ENCODE measurements around the gene OSBPL1A.
"Not testable (repeated sequence)": the region's sequence is repeated elsewhere in the genome, so short reads cannot be mapped to it uniquely, and the experiment has no call there.

The OSBPL1A gene

GRCh38 chr18:24395049-24395795, 2.4 kb downstream of the OSBPL1A start:
- H3K4me3 ChIP-seq (ENCODE audit: low read length), result no peak overlapping the region
- no peaks in the 10 kb centered on the region for H3K4me1 ChIP-seq (ENCODE audit: control insufficient read depth, insufficient read depth, low read length)
- no peak overlapping the region for H3K9ac ChIP-seq (ENCODE audit: low read length)
- H3K27me3 ChIP-seq (ENCODE audit: control insufficient read depth, insufficient read depth, low read length), result no peaks in the 10 kb centered on the region
- no peak overlapping the region for H3K27ac ChIP-seq (ENCODE audit: low read depth, low read length)
- H3K36me3 ChIP-seq (ENCODE audit: control insufficient read depth, insufficient read depth, low read length), result no peaks in the 10 kb centered on the region

- no peaks in the 10 kb centered on the region for H3K27me3 ChIP-seq (ENCODE audit: control insufficient read depth, insufficient read depth, low read length)
- no peaks in the 10 kb centered on the region for H3K4me1 ChIP-seq (ENCODE audit: control insufficient read depth, insufficient read depth, low read length)
- no peak overlapping the region for H3K27ac ChIP-seq (ENCODE audit: low read depth, low read length)
- no peak overlapping the region for H3K4me3 ChIP-seq (ENCODE audit: low read length)
- no peak overlapping the region for H3K9ac ChIP-seq (ENCODE audit: low read length)
- no peaks in the 10 kb centered on the region for H3K36me3 ChIP-seq (ENCODE audit: control insufficient read depth, insufficient read depth, low read length)
Measured at GRCh38 chr18:24388957-24389356, 8.7 kb downstream of the OSBPL1A start.

- no peak overlapping the region for H3K27ac ChIP-seq (ENCODE audit: low read depth, low read length)
- no peak overlapping the region for H3K9ac ChIP-seq (ENCODE audit: low read length)
- no peaks in the 10 kb centered on the region for H3K36me3 ChIP-seq (ENCODE audit: control insufficient read depth, insufficient read depth, low read length)
- H3K27me3 ChIP-seq (ENCODE audit: control insufficient read depth, insufficient read depth, low read length), result no peaks in the 10 kb centered on the region
- H3K4me3 ChIP-seq (ENCODE audit: low read length), result no peak overlapping the region
- H3K4me1 ChIP-seq (ENCODE audit: control insufficient read depth, insufficient read depth, low read length), result no peaks in the 10 kb centered on the region
Measured at GRCh38 chr18:24386681-24387080, 10.9 kb downstream of the OSBPL1A start.

GRCh38 chr18:24381126-24381525, 16.5 kb downstream of the OSBPL1A start:
- Histone ChIP-seq H3K4me3 (ENCODE audit: low read length) (no peak overlapping the region), H3K36me3 (ENCODE audit: control insufficient read depth, insufficient read depth, low read length) (no peaks in the 10 kb centered on the region), H3K4me1 (ENCODE audit: control insufficient read depth, insufficient read depth, low read length) (no peaks in the 10 kb centered on the region), H3K27me3 (ENCODE audit: control insufficient read depth, insufficient read depth, low read length) (no peaks in the 10 kb centered on the region), H3K27ac (ENCODE audit: low read depth, low read length) (no peak overlapping the region), H3K9ac (ENCODE audit: low read length) (no peak overlapping the region)

GRCh38 chr18:24380163-24380747, 17.4 kb downstream of the OSBPL1A start:
- Histone ChIP-seq H3K36me3 (ENCODE audit: control insufficient read depth, insufficient read depth, low read length) (peaks cover 1% of the 10 kb centered on the region), H3K27ac (ENCODE audit: low read depth, low read length) (no peak overlapping the region), H3K27me3 (ENCODE audit: control insufficient read depth, insufficient read depth, low read length) (no peaks in the 10 kb centered on the region)

GRCh38 chr18:24378598-24378997, 19.0 kb downstream of the OSBPL1A start:
- no peak overlapping the region for H3K27ac ChIP-seq (ENCODE audit: low read depth, low read length)

More at GRCh38 chr18:24380163-24380747, 17.4 kb downstream of the OSBPL1A start:
- Histone ChIP-seq H3K4me3 (ENCODE audit: low read length) (no peak overlapping the region), H3K4me1 (ENCODE audit: control insufficient read depth, insufficient read depth, low read length) (no peaks in the 10 kb centered on the region), H3K9ac (ENCODE audit: low read length) (no peak overlapping the region)

GRCh38 chr18:24376531-24376930, 21.1 kb downstream of the OSBPL1A start:
- H3K4me1 ChIP-seq (ENCODE audit: control insufficient read depth, insufficient read depth, low read length); H3K36me3 ChIP-seq (ENCODE audit: control insufficient read depth, insufficient read depth, low read length); H3K27me3 ChIP-seq (ENCODE audit: control insufficient read depth, insufficient read depth, low read length): not testable (repeated sequence)

More at GRCh38 chr18:24378598-24378997, 19.0 kb downstream of the OSBPL1A start:
- no peak overlapping the region for H3K4me3 ChIP-seq (ENCODE audit: low read length)
- peaks cover 2% of the 10 kb centered on the region for H3K36me3 ChIP-seq (ENCODE audit: control insufficient read depth, insufficient read depth, low read length)
- H3K9ac ChIP-seq (ENCODE audit: low read length), result no peak overlapping the region
- H3K27me3 ChIP-seq (ENCODE audit: control insufficient read depth, insufficient read depth, low read length), result no peaks in the 10 kb centered on the region
- H3K4me1 ChIP-seq (ENCODE audit: control insufficient read depth, insufficient read depth, low read length), result no peaks in the 10 kb centered on the region

GRCh38 chr18:24373328-24373727, 24.3 kb downstream of the OSBPL1A start:
- Histone ChIP-seq H3K4me1 (ENCODE audit: control insufficient read depth, insufficient read depth, low read length) (no peaks in the 10 kb centered on the region), H3K27ac (ENCODE audit: low read depth, low read length) (no peak overlapping the region), H3K4me3 (ENCODE audit: low read length) (no peak overlapping the region), H3K9ac (ENCODE audit: low read length) (no peak overlapping the region), H3K27me3 (ENCODE audit: control insufficient read depth, insufficient read depth, low read length) (no peaks in the 10 kb centered on the region), H3K36me3 (ENCODE audit: control insufficient read depth, insufficient read depth, low read length) (peaks cover 2% of the 10 kb centered on the region)

More at GRCh38 chr18:24376531-24376930, 21.1 kb downstream of the OSBPL1A start:
- not testable (repeated sequence) for H3K9ac ChIP-seq (ENCODE audit: low read length); H3K27ac ChIP-seq (ENCODE audit: low read depth, low read length); H3K4me3 ChIP-seq (ENCODE audit: low read length)

GRCh38 chr18:24372279-24372872, 25.2 kb downstream of the OSBPL1A start:
- H3K4me3 ChIP-seq (ENCODE audit: low read length), result no peak overlapping the region
- H3K27me3 ChIP-seq (ENCODE audit: control insufficient read depth, insufficient read depth, low read length), result no peaks in the 10 kb centered on the region

GRCh38 chr18:24370120-24370519, 27.5 kb downstream of the OSBPL1A start:
- H3K36me3 ChIP-seq (ENCODE audit: control insufficient read depth, insufficient read depth, low read length), result no peaks in the 10 kb centered on the region
- H3K9ac ChIP-seq (ENCODE audit: low read length), result no peak overlapping the region
- H3K4me3 ChIP-seq (ENCODE audit: low read length), result no peak overlapping the region
- H3K4me1 ChIP-seq (ENCODE audit: control insufficient read depth, insufficient read depth, low read length), result no peaks in the 10 kb centered on the region
- no peak overlapping the region for H3K27ac ChIP-seq (ENCODE audit: low read depth, low read length)
- H3K27me3 ChIP-seq (ENCODE audit: control insufficient read depth, insufficient read depth, low read length), result no peaks in the 10 kb centered on the region

More at GRCh38 chr18:24372279-24372872, 25.2 kb downstream of the OSBPL1A start:
- no peak overlapping the region for H3K9ac ChIP-seq (ENCODE audit: low read length)
- peaks cover 2% of the 10 kb centered on the region for H3K36me3 ChIP-seq (ENCODE audit: control insufficient read depth, insufficient read depth, low read length)
- H3K4me1 ChIP-seq (ENCODE audit: control insufficient read depth, insufficient read depth, low read length), result no peaks in the 10 kb centered on the region
- H3K27ac ChIP-seq (ENCODE audit: low read depth, low read length), result no peak overlapping the region

GRCh38 chr18:24369426-24369825, 28.2 kb downstream of the OSBPL1A start:
- no peak overlapping the region for H3K4me3 ChIP-seq (ENCODE audit: low read length)
- no peak overlapping the region for H3K27ac ChIP-seq (ENCODE audit: low read depth, low read length)
- no peaks in the 10 kb centered on the region for H3K27me3 ChIP-seq (ENCODE audit: control insufficient read depth, insufficient read depth, low read length)
- no peaks in the 10 kb centered on the region for H3K36me3 ChIP-seq (ENCODE audit: control insufficient read depth, insufficient read depth, low read length)
- no peaks in the 10 kb centered on the region for H3K4me1 ChIP-seq (ENCODE audit: control insufficient read depth, insufficient read depth, low read length)
- H3K9ac ChIP-seq (ENCODE audit: low read length), result no peak overlapping the region

GRCh38 chr18:24368749-24369148, 28.9 kb downstream of the OSBPL1A start:
- no peaks in the 10 kb centered on the region for H3K36me3 ChIP-seq (ENCODE audit: control insufficient read depth, insufficient read depth, low read length)
- H3K9ac ChIP-seq (ENCODE audit: low read length), result no peak overlapping the region
- H3K27ac ChIP-seq (ENCODE audit: low read depth, low read length), result no peak overlapping the region
- no peaks in the 10 kb centered on the region for H3K4me1 ChIP-seq (ENCODE audit: control insufficient read depth, insufficient read depth, low read length)
- no peaks in the 10 kb centered on the region for H3K27me3 ChIP-seq (ENCODE audit: control insufficient read depth, insufficient read depth, low read length)
- H3K4me3 ChIP-seq (ENCODE audit: low read length), result no peak overlapping the region
